Measurements from ENCODE around the gene ZNF385B. TPM values are rescaled to one million over a fixed set of nuclear protein-coding genes. Genes with fewer than 3 reads are reported as not detected.

Gene ZNF385B
- total RNA-seq, 1 donor from 2014 or later, result 0.83 TPM

- DNase-seq (ENCODE audit: low spot score), result no peak
These were observed 114.4 kb downstream of the ZNF385B start for GRCh38 chr2:179746981-179747380.

- DNase-seq (ENCODE audit: low spot score), result no peak
These were observed 115.7 kb downstream of the ZNF385B start for GRCh38 chr2:179745635-179746256.

GRCh38 chr2:179744401-179744800 is 117.0 kb downstream of the ZNF385B start:
- no peak for DNase-seq (ENCODE audit: low spot score)

GRCh38 chr2:179741317-179741716 is 120.1 kb downstream of the ZNF385B start:
- DNase-seq (ENCODE audit: low spot score), result no peak

GRCh38 chr2:179729966-179730365 is 131.4 kb downstream of the ZNF385B start:
- DNase-seq (ENCODE audit: low spot score), result no peak

GRCh38 chr2:179726461-179727180 is 134.8 kb downstream of the ZNF385B start:
- DNase-seq (ENCODE audit: low spot score), result no peak

- no peak for DNase-seq (ENCODE audit: low spot score)
These were observed 137.0 kb downstream of the ZNF385B start for GRCh38 chr2:179724403-179724802.

GRCh38 chr2:179720173-179720772 is 141.1 kb downstream of the ZNF385B start:
- no peak for DNase-seq (ENCODE audit: low spot score)

GRCh38 chr2:179715871-179716270 is 145.5 kb downstream of the ZNF385B start:
- no peak for DNase-seq (ENCODE audit: low spot score)

GRCh38 chr2:179715196-179715595 is 146.2 kb downstream of the ZNF385B start:
- DNase-seq (ENCODE audit: low spot score), result no peak

GRCh38 chr2:179712825-179713224 is 148.6 kb downstream of the ZNF385B start:
- DNase-seq (ENCODE audit: low spot score), result no peak

- no peak for DNase-seq (ENCODE audit: low spot score)
These were observed 150.0 kb downstream of the ZNF385B start for GRCh38 chr2:179711375-179711774.

- DNase-seq (ENCODE audit: low spot score), result no peak
These were observed 157.7 kb downstream of the ZNF385B start for GRCh38 chr2:179703702-179704101.

- no peak for DNase-seq (ENCODE audit: low spot score)
These were observed 158.5 kb downstream of the ZNF385B start for GRCh38 chr2:179702912-179703311.

GRCh38 chr2:179701524-179702110 is 159.8 kb downstream of the ZNF385B start:
- DNase-seq (ENCODE audit: low spot score), result no peak

GRCh38 chr2:179695486-179695885 is 165.9 kb downstream of the ZNF385B start:
- no peak for DNase-seq (ENCODE audit: low spot score)

- no peak for DNase-seq (ENCODE audit: low spot score)
These were observed 166.4 kb downstream of the ZNF385B start for GRCh38 chr2:179694963-179695362.

- DNase-seq (ENCODE audit: low spot score), result no peak
These were observed 168.8 kb downstream of the ZNF385B start for GRCh38 chr2:179692610-179693009.

- no peak for DNase-seq (ENCODE audit: low spot score)
These were observed 169.4 kb downstream of the ZNF385B start for GRCh38 chr2:179692043-179692442.

- no peak for DNase-seq (ENCODE audit: low spot score)
These were observed 170.2 kb downstream of the ZNF385B start for GRCh38 chr2:179691235-179691634.

- no peak for DNase-seq (ENCODE audit: low spot score)
These were observed 174.6 kb downstream of the ZNF385B start for GRCh38 chr2:179686718-179687342.

- DNase-seq (ENCODE audit: low spot score), result no peak
These were observed 175.3 kb downstream of the ZNF385B start for GRCh38 chr2:179686069-179686468.

Measured in ureter (tissue), 1 donor.